Colonic mucosa (tissue), 4 donors: ENCODE results near the gene IPO13. TPM values are rescaled to one million over a fixed set of nuclear protein-coding genes. Genes with fewer than 3 reads are reported as not detected.

ENCODE experiments used
- DNase-seq: peaks from one replicate; pipeline ENCODE4 v3.0.0-alpha.2; 2020
- H3K27ac ChIP-seq: fragments of 200-600 bp; one replicate; pipeline ENCODE4 v1.8.0; 2021
- H3K27me3 ChIP-seq: fragments of 200-600 bp; one replicate; pipeline ENCODE4 v1.8.0; 2021
- H3K36me3 ChIP-seq: fragments of 200-600 bp; one replicate; pipeline ENCODE4 v1.8.0; 2021
- H3K4me1 ChIP-seq: fragments of 200-600 bp; one replicate; pipeline ENCODE4 v1.8.0; 2021; ENCODE audit warnings: mild to moderate bottlenecking
- H3K4me3 ChIP-seq: fragments of 200-600 bp; one replicate; pipeline ENCODE4 v1.8.0; 2021
- H3K9ac ChIP-seq, 2 donors: one replicate each; pipeline ENCODE4 v1.7.0; 2013; ENCODE audit warnings: control low read depth in 2 of 2, low read depth in 2 of 2, low read length in 2 of 2
- H3K9me3 ChIP-seq: fragments of 200-600 bp; one replicate; pipeline ENCODE4 v1.8.0; 2021
- CTCF ChIP-seq: fragments of 200-600 bp; IDR thresholded peaks from one replicate; pipeline ENCODE4 v1.8.0; 2022; ENCODE audit warnings: antibody characterized with exemption, mild to moderate bottlenecking
- intact Hi-C: fragments of 100-400 bp; cut with DNase I; formaldehyde crosslinking; loops from one replicate; pipeline ENCODE4 v1.14.1; 2022
- total RNA-seq, 2 donors: library from RNA; stranded (reverse); fragmentation: NEBNext Ultra II Directional in 1 of 2; extraction: Animal tissue kit (Norgen Biotek cat#: 25700) in 1 of 2; gene quantifications; one replicate each; pipeline ENCODE4 v1.2.1, GENCODE V29; 2021
- donor health status: healthy.
- donor health status: DM: no; HTN: no; CAD: no.
- donor health status: DM: no; HTN: no; CAD: no.

Gene IPO13
- total RNA-seq, 2 donors from 2014 or later, result 17.3 to 27.9 TPM

- H3K4me3 ChIP-seq, result peak overlapping the region; percentile 82
- no peak for DNase-seq
- H3K9ac ChIP-seq, result peak overlapping the region; percentile 91 to 97
- H3K36me3 ChIP-seq, result no peaks in the 10 kb centered on the region
- intact Hi-C loops, result no loop called here
- no peak for TF ChIP-seq CTCF
- no peaks in the 10 kb centered on the region for H3K9me3 ChIP-seq
- peak overlapping the region; percentile 78 for H3K27ac ChIP-seq
- no peaks in the 10 kb centered on the region for H3K27me3 ChIP-seq
- peaks cover 27% of the 10 kb centered on the region for H3K4me1 ChIP-seq
These were observed 29.3 kb downstream of the IPO13 start for GRCh38 chr1:43976045-43976444.

- intact Hi-C loops, result no loop called here
- no peak for TF ChIP-seq CTCF
- peak overlapping the region in 1 of 2 donors; percentile 6 for H3K9ac ChIP-seq
- H3K9me3 ChIP-seq, result no peaks in the 10 kb centered on the region
- H3K4me1 ChIP-seq, result peaks cover 31% of the 10 kb centered on the region
- no peaks in the 10 kb centered on the region for H3K36me3 ChIP-seq
- no peaks in the 10 kb centered on the region for H3K27me3 ChIP-seq
- no peak for DNase-seq
- no peak overlapping the region for H3K4me3 ChIP-seq
- H3K27ac ChIP-seq, result no peak overlapping the region
These were observed 30.1 kb downstream of the IPO13 start for GRCh38 chr1:43976890-43977289.

- H3K4me3 ChIP-seq, result no peak overlapping the region
- no peaks in the 10 kb centered on the region for H3K36me3 ChIP-seq
- no peak for TF ChIP-seq CTCF
- peaks cover 31% of the 10 kb centered on the region for H3K4me1 ChIP-seq
- H3K9ac ChIP-seq, result no peak overlapping the region
- intact Hi-C loops, result no loop called here
- DNase-seq, result no peak
- H3K9me3 ChIP-seq, result no peaks in the 10 kb centered on the region
- H3K27me3 ChIP-seq, result no peaks in the 10 kb centered on the region
- no peak overlapping the region for H3K27ac ChIP-seq
These were observed 30.9 kb downstream of the IPO13 start for GRCh38 chr1:43977376-43978263.

GRCh38 chr1:43978264-43978550, 31.5 kb downstream of the IPO13 start:
- Histone ChIP-seq H3K27ac (no peak overlapping the region), H3K9me3 (no peaks in the 10 kb centered on the region), H3K4me3 (no peak overlapping the region), H3K27me3 (no peaks in the 10 kb centered on the region), H3K36me3 (no peaks in the 10 kb centered on the region), H3K9ac (peak overlapping the region in 1 of 2 donors; percentile 76), H3K4me1 (peaks cover 31% of the 10 kb centered on the region)
- intact Hi-C loops, result no loop called here
- no peak for TF ChIP-seq CTCF
- no peak for DNase-seq

GRCh38 chr1:43978551-43979260, 32.0 kb downstream of the IPO13 start, which contains the start of gene B4GALT2:
Gene B4GALT2, plus strand, starts transcription at chr1:43979210. Its CDS starts 1,951 bp downstream, at chr1:43981161.
- Histone ChIP-seq H3K27me3 (no peaks in the 10 kb centered on the region), H3K27ac (peak within 1 kb of the TSS; percentile 53), H3K9ac (peak within 1 kb of the TSS; percentile 76 to 87), H3K9me3 (no peaks in the 10 kb centered on the region), H3K4me1 (peaks cover 31% of the 10 kb centered on the region), H3K36me3 (no peaks in the 10 kb centered on the region), H3K4me3 (peak within 1 kb of the TSS; percentile 72)
- intact Hi-C loops, result no loop called here
- peak; percentile 54 for DNase-seq
- no peak for TF ChIP-seq CTCF
